ENCODE data around the gene PSMF1. TPM values are rescaled to one million over a fixed set of nuclear protein-coding genes. Genes with fewer than 3 reads are reported as not detected.

Gene PSMF1
- total RNA-seq, result 35.9 and 40.7 TPM in 2 replicates

GRCh38 chr20:1118336-1119127 is at the start of gene PSMF1:
PSMF1 (plus strand) TSS chr20:1118602; CDS start chr20:1118774, 172 bp downstream.

GRCh38 chr20:1184638-1185315 is 66.4 kb downstream of the PSMF1 start, which contains the start of gene TMEM74B:
TMEM74B (minus strand) TSS chr20:1184981; CDS start chr20:1183801, 1,180 bp downstream.

GRCh38 chr20:1202762-1203504 is 84.5 kb downstream of the PSMF1 start, which contains the start of gene C20orf202:
C20orf202 (plus strand) TSS chr20:1203454; CDS start chr20:1203586, 132 bp downstream.

Other genes with a start within 250 kb of the PSMF1 start
- gene ANGPT4, start 202.3 kb upstream of the PSMF1 start, total RNA-seq, result not detected in 2 replicates
- not detected in 2 replicates for gene RSPO4, start 116.3 kb upstream of the PSMF1 start, total RNA-seq
- gene TMEM74B, start 66.4 kb downstream of the PSMF1 start, total RNA-seq, result 0.15 TPM in 1 of 2 replicates, not detected in the other
- gene C20orf202, start 84.9 kb downstream of the PSMF1 start, total RNA-seq, result under 0.01 TPM in 2 replicates
- under 0.01 TPM in 1 of 2 replicates, not detected in the other for gene RAD21L1, start 107.4 kb downstream of the PSMF1 start, total RNA-seq
- 12.8 and 22.7 TPM in 2 replicates for gene SNPH, start 147.7 kb downstream of the PSMF1 start, total RNA-seq
- gene SDCBP2, start 210.5 kb downstream of the PSMF1 start, total RNA-seq, result 1.9 and 2.3 TPM in 2 replicates